ENCODE results near the gene GPR152. TPM values are rescaled to one million over a fixed set of nuclear protein-coding genes. Genes with fewer than 3 reads are reported as not detected.
A peak's percentile ranks its signal among the peaks of the same experiment; 100 is the strongest.

Gene GPR152
- total RNA-seq, 6 experiments from 2014 or later: not detected

DNA sequence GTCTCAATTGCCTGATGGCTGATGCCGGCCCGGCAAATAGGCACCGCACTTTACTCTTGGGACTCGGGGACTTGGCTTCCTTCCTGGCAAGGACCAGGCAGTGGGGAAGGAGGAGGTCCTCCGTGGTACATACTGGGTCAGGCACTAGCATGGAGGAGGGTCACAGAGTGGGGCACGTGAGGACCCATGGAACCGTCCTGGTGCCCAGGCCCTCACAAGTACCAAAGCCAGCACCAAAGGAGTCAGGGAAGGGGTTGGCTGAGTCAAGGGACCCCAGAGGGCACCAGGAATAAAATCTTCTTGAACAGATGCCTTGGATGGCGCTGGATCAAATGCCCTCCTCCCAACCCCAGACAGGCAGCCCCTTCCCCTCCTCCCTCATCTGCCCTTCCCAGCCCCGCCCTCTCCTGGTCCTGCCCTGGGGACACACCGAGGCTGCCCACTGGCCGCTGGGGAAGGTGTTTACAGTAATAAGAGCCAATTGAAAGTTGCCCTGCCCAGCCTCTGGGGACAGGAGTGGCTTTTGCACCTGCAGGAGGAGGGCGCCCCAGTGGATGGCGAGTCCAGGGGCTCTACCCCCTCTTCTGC lies 42.7 kb downstream of the GPR152 start:
- TF ChIP-seq, protein P1, sequence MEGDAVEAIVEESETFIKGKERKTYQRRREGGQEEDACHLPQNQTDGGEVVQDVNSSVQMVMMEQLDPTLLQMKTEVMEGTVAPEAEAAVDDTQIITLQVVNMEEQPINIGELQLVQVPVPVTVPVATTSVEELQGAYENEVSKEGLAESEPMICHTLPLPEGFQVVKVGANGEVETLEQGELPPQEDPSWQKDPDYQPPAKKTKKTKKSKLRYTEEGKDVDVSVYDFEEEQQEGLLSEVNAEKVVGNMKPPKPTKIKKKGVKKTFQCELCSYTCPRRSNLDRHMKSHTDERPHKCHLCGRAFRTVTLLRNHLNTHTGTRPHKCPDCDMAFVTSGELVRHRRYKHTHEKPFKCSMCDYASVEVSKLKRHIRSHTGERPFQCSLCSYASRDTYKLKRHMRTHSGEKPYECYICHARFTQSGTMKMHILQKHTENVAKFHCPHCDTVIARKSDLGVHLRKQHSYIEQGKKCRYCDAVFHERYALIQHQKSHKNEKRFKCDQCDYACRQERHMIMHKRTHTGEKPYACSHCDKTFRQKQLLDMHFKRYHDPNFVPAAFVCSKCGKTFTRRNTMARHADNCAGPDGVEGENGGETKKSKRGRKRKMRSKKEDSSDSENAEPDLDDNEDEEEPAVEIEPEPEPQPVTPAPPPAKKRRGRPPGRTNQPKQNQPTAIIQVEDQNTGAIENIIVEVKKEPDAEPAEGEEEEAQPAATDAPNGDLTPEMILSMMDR (IDR thresholded peaks at IDR 0.05): no peak
- TF ChIP-seq POLR2A (IDR thresholded peaks at IDR 0.05): no peak
- peak; percentile 4 to 26 (median 11) for ATAC-seq
- Histone ChIP-seq H3K36me3 (no peaks in the 10 kb centered on the region), H3K4me3 (no peak overlapping the region), H3K27me3 (no peaks in the 10 kb centered on the region), H3K27ac (no peak overlapping the region), H3K4me1 (no peaks in the 10 kb centered on the region), H3K9me3 (no peaks in the 10 kb centered on the region)
- intact Hi-C loops (cut with DNase I): no loop called here
- WGBS (ENCODE audit: insufficient coverage, low coverage, low lambda C conversion rate, missing lambda C conversion rate): 25% methylated on average over 2 of the region's 13 CpGs
- no peak for DNase-seq

- H3K4me3 ChIP-seq: no peak overlapping the region
- no peak for DNase-seq
These were observed 43.3 kb downstream of the GPR152 start for GRCh38 chr11:67409261-67409666.

GRCh38 chr11:67408437-67409200 lies 43.9 kb downstream of the GPR152 start:
- intact Hi-C loops (cut with DNase I): no loop called here
- no peak overlapping the region for H3K27ac ChIP-seq
- WGBS (ENCODE audit: insufficient coverage, low coverage, low lambda C conversion rate, missing lambda C conversion rate): 80% methylated on average over 3 of the region's 18 CpGs
- DNase-seq (no peak), ATAC-seq (no peak)
- no peaks in the 10 kb centered on the region for H3K36me3 ChIP-seq
- H3K9me3 ChIP-seq: no peaks in the 10 kb centered on the region
- no peaks in the 10 kb centered on the region for H3K4me1 ChIP-seq
- no peak for TF ChIP-seq POLR2A (IDR thresholded peaks at IDR 0.05)
- TF ChIP-seq, protein P1 (IDR thresholded peaks at IDR 0.05): no peak
- no peak overlapping the region for H3K4me3 ChIP-seq
- no peaks in the 10 kb centered on the region for H3K27me3 ChIP-seq

More at GRCh38 chr11:67409261-67409666, 43.3 kb downstream of the GPR152 start:
- no peak for TF ChIP-seq POLR2A (IDR thresholded peaks at IDR 0.05)
- TF ChIP-seq, protein P1 (IDR thresholded peaks at IDR 0.05): no peak
- H3K27me3 ChIP-seq: no peaks in the 10 kb centered on the region
- ATAC-seq: peak in 3 of 4 donors; percentile 5 to 34 (median 22)
- no peaks in the 10 kb centered on the region for H3K4me1 ChIP-seq
- WGBS (ENCODE audit: insufficient coverage, low coverage, low lambda C conversion rate, missing lambda C conversion rate): 10% methylated on average over 2 of the region's 24 CpGs
- no peaks in the 10 kb centered on the region for H3K36me3 ChIP-seq
- intact Hi-C loops (cut with DNase I): no loop called here
- no peak overlapping the region for H3K27ac ChIP-seq
- H3K9me3 ChIP-seq: no peaks in the 10 kb centered on the region

DNA sequence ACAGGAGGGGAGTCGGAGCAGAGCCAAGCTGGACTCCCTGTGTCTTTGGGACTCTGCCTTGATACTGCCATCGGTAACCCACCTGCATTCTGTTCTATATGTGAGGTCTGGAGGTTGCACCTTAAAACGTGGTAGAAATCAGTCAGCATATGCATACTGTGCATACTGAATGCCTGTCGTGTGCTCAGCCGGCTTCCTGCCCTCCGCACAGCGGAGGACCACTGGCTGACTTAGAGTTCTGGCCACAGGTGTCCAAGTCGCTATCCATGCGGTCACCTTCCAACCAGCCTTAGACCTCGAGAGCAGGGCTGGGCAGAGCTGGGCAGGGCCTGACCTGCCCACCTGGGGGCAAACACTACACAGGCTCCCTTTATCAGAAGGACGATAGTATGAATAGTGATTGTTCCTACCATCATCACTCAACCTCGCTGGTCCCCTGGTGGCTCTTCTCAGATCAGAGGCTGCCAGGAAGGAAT lies 44.8 kb downstream of the GPR152 start:
- Histone ChIP-seq H3K4me1 (peaks cover 0 to 3% (median 0%) of the 10 kb centered on the region in 4 donors), H3K36me3 (no peaks in the 10 kb centered on the region), H3K27ac (no peak overlapping the region), H3K9me3 (no peaks in the 10 kb centered on the region), H3K27me3 (no peaks in the 10 kb centered on the region), H3K4me3 (no peak overlapping the region)
- intact Hi-C loops (cut with DNase I): no loop called here
- 50% methylated on average over 1 of the region's 12 CpGs for WGBS (ENCODE audit: insufficient coverage, low coverage, low lambda C conversion rate, missing lambda C conversion rate)
- no peak for DNase-seq
- no peak for TF ChIP-seq POLR2A (IDR thresholded peaks at IDR 0.05)
- TF ChIP-seq, protein P1 (IDR thresholded peaks at IDR 0.05): no peak
- ATAC-seq: no peak

All from right lobe of liver (tissue), 6 donors.